NCI-H187 (cell line): ENCODE results near the gene CALML5.

Experiments
- DNase-seq, 2 experiments: peaks; one replicate each; lab custom pipeline; 2025; lab: John Stamatoyannopoulos, UW

Gene CALML5

GRCh38 chr10:5462841-5463293 is 36.5 kb downstream of the CALML5 start:
- DNase-seq = no peak

GRCh38 chr10:5461914-5462840 is 37.2 kb downstream of the CALML5 start:
- no peak for DNase-seq

GRCh38 chr10:5461203-5461588 is 38.2 kb downstream of the CALML5 start:
- peak in 1 of 2 experiments; percentile 22 for DNase-seq

DNA sequence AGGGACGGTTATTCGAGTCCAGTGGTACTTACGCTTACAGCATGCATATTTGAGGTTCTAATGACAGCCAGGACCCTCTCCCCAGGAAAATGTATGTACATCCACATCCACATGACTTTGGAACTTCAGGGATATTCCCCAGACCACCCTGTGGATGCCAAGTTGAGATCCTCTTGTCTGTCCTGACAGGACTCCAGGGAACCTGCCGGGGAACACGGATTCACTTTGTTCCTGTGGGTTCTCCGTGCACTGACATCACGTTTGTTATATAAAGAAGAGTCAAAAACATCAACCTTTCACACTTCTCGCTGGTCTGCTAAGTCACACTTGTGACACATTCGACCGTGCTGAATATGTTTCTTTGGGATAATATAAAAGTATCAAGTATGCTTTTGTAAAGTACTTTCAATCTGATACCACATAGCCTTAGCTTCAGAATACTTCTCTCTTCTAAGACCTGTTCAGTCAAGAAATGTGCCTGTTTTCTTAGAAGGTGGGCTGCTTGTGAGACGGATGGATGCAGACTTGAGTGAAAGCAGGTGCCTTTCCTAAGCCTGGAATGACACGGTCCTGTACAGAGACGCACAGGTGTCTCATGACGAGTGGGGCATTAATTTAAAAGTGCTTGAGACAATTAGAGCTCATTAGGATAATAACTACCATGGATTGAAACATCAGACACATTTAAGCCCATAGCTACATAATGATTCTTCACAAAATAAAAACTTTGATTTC is 38.7 kb downstream of the CALML5 start:
- DNase-seq = no peak

GRCh38 chr10:5458949-5459747 is 40.2 kb downstream of the CALML5 start:
- DNase-seq = no peak

GRCh38 chr10:5458425-5458824 is 40.9 kb downstream of the CALML5 start:
- DNase-seq = no peak

- no peak for DNase-seq
Measured at GRCh38 chr10:5457741-5458140, 41.6 kb downstream of the CALML5 start.

GRCh38 chr10:5456563-5456962 is 42.8 kb downstream of the CALML5 start:
- no peak for DNase-seq

- DNase-seq = peak; percentile 14 to 35
Measured at GRCh38 chr10:5453749-5454489, 45.5 kb downstream of the CALML5 start.

DNA sequence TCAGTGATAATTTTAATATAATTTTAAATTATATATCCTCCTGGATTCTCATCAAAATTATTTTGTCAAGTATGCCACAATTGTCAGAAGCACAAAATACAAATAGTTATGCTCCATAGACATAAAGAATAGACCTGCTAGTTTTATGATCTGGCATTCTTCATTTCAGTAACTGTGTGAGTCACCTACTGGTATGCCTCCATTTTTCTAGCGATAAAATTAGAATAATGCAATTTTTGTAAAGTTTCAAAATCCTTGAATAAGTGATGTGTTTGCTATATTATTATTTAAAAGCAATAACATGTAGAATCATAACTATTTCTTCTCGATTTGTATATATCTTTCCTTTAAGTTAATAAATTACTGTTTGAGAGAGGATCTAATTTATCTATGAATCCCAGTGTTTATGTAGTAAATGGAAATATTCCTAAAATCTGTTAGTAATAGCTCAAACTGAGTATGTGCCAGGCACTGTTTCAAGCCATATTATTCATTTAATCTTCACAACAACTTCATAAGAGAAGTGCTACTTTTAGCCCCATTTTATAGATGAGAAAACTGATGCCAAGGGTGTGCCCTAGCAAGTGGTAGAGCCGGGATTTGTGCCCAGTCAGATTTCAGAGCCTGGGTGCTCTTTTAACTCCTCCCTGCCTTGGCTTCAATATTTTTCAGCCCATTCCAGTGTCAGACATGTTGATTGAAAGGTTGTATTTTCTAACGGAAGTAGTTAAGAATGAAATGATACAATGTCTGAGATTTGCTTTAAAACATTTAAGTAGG is 48.6 kb downstream of the CALML5 start:
- DNase-seq = no peak

DNA sequence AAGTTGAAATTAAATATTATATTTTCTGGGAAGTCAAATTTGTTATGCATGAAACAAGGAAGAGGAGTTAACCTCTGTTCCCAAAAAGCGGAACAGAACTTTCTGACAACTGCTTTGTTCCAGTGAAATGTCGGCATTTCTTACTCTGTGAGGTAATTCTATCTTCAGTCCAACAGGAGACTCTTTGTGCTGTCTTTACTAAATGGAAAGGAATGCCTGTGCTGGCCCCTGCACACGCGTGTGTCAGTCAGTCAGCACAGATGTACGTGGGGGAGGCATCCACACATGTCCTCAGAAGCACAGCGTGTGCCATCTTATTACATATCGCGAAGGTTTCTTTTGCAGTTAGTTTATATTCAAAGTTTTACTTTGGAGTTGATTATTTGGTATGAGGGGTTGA is 49.5 kb downstream of the CALML5 start:
- DNase-seq = no peak

DNA sequence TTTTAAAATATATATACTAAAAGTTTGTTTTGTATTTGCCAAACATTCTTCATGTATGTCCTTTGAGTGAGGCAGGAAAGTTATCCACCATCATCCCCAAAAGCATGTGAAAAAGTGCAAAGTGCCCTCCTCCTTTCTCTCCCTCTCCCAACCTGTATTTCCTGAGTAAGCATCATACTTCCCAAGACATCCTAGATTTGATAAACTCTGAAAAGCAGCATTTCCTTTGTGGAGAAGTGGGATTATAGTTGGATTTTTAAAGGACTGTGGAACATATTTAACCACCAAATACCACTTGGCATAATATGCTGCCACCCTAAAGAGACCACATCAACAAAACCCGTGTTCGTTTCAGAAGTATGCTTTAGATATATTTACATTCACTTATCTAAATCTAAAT is 50.1 kb downstream of the CALML5 start:
- no peak for DNase-seq
